Pancreas (tissue), 10 donors: ENCODE measurements around the gene BCLAF1. TPM values are rescaled to one million over a fixed set of nuclear protein-coding genes. Genes with fewer than 3 reads are reported as not detected.

ENCODE experiments used
- ATAC-seq, 4 donors: fragments of 200-7000 bp; cut with Tn5 transposase; one replicate each; pipeline versions ENCODE4 v1.8.0 to v1.9.1; 2020; ENCODE audit warnings: mild to moderate bottlenecking in 4 of 4, moderate library complexity in 4 of 4
- DNase-seq, 6 donors: peaks; one replicate each; pipeline ENCODE4 v3.0.0-alpha.2; 2020
- FAIRE-seq: peaks from 2 replicates; lab custom pipeline; 2012; peaks lifted over from hg19 to GRCh38; lab: Jason Lieb, UNC
- H3K27ac ChIP-seq, 4 donors: fragments of 200-600 bp; sonication (generic); 1 replicate in 3 of 4; 2 replicates in 1 of 4; pipeline versions ENCODE4 v1.5.0 to v1.8.0; 2020
- H3K27me3 ChIP-seq, 4 donors: fragments of 200-600 bp; one replicate each; pipeline ENCODE4 v1.8.0; 2021
- H3K36me3 ChIP-seq, 3 donors: fragments of 200-600 bp; sonication (generic) in 1 of 3; one replicate each; pipeline versions ENCODE4 v1.5.0 to v1.8.0; 2020 to 2021
- H3K4me1 ChIP-seq, 3 donors: fragments of 200-600 bp; one replicate each; pipeline ENCODE4 v1.8.0; 2021
- H3K4me3 ChIP-seq, 4 donors: fragments of 200-600 bp; sonication (generic) in 2 of 4; one replicate each; pipeline versions ENCODE4 v1.5.0 to v1.8.0; 2020 to 2021
- H3K9me3 ChIP-seq, 4 donors: fragments of 200-600 bp; one replicate each; pipeline ENCODE4 v1.8.0; 2021
- CTCF ChIP-seq, 4 donors: fragments of 200-600 bp; sonication (generic) in 3 of 4; IDR thresholded peaks; one replicate each; pipeline versions ENCODE4 v1.5.0 to v1.8.0; 2021; ENCODE audit warnings: antibody characterized with exemption in 4 of 4
- WGBS, 2 donors: extraction: QIAGEN DNeasy Blood & Tissue Kit; methylation state at CpG; one replicate each; pipeline ENCODE4 v1.1.7; 2013; 5-methylcytosine and 5-hydroxymethylcytosine counted together
- intact Hi-C, 3 donors: fragments of 100-400 bp; cut with DNase I; formaldehyde crosslinking; loops; one replicate each; pipeline versions ENCODE4 v1.11.1 to v1.14.2; 2022
- polyA plus RNA-seq, 2 donors: library from polyadenylated mRNA; stranded (reverse); fragments of 200-250 nt; gene quantifications; one replicate each; pipeline ENCODE4 v1.2.3, GENCODE V29; 2013
- total RNA-seq, 6 donors: library from RNA; stranded (reverse); fragmentation: NEBNext Ultra II Directional in 4 of 6; extraction: Animal tissue kit (Norgen Biotek cat#: 25700) in 4 of 6; gene quantifications; one replicate each; pipeline versions ENCODE4 v1.2.1 to v1.2.4, GENCODE V29; 2021 to 2023
- donor health status: healthy with polysubstance abuse.
- donor health status: DM: no; HTN: no; CAD: no; lungs with moderate emphysema.
- donor health status: DM: no; HTN: no; CAD: no.
- donor health status: control.
- donor health status: control.
- donor health status: Bipolar disorder and iron deficiency.
- donor health status: DM: yes; HTN: yes; CAD: no.
- donor health status: DM: no; HTN: no; CAD: no.
- donor health status: DM: no; HTN: no; CAD: no.
- donor health status: DM: yes; HTN: yes; CAD: no.

Gene BCLAF1
- total and polyA plus RNA-seq, 8 donors = 14.5 to 73.3 (median 43.5) TPM

- intact Hi-C loops = no loop called here
- no peak for DNase-seq
- 92 to 93% methylated on average over 8 of the region's 8 CpGs for WGBS, 2 donors
- FAIRE-seq = no peak
- H3K27me3 ChIP-seq = no peaks in the 10 kb centered on the region
- H3K9me3 ChIP-seq = no peaks in the 10 kb centered on the region
- no peak for TF ChIP-seq CTCF (IDR thresholded peaks at IDR 0.05)
- no peaks in the 10 kb centered on the region for H3K4me1 ChIP-seq
- no peak overlapping the region for H3K4me3 ChIP-seq
- no peak for ATAC-seq
- H3K27ac ChIP-seq = no peak overlapping the region
- H3K36me3 ChIP-seq = no peaks in the 10 kb centered on the region
Measured at GRCh38 chr6:136330634-136331033, 41.0 kb upstream of the BCLAF1 start.

GRCh38 chr6:136326038-136326553, 36.5 kb upstream of the BCLAF1 start:
- WGBS, 2 donors = 60 to 63% methylated on average over 8 of the region's 8 CpGs
- FAIRE-seq (no peak), ATAC-seq (peak in 2 of 4 donors; percentile 75 to 77), DNase-seq (no peak)
- Histone ChIP-seq H3K4me1 (no peaks in the 10 kb centered on the region), H3K27me3 (no peaks in the 10 kb centered on the region), H3K9me3 (no peaks in the 10 kb centered on the region), H3K36me3 (no peaks in the 10 kb centered on the region), H3K27ac (no peak overlapping the region), H3K4me3 (no peak overlapping the region)
- no peak for TF ChIP-seq CTCF (IDR thresholded peaks at IDR 0.05)
- intact Hi-C loops = no loop called here

GRCh38 chr6:136324686-136325380, 35.2 kb upstream of the BCLAF1 start:
- TF ChIP-seq CTCF (IDR thresholded peaks at IDR 0.05) = no peak
- Histone ChIP-seq H3K36me3 (no peaks in the 10 kb centered on the region), H3K4me1 (no peaks in the 10 kb centered on the region), H3K27me3 (no peaks in the 10 kb centered on the region), H3K4me3 (no peak overlapping the region), H3K9me3 (no peaks in the 10 kb centered on the region), H3K27ac (no peak overlapping the region)
- FAIRE-seq (no peak), DNase-seq (no peak), ATAC-seq (peak in 3 of 4 donors; percentile 47 to 72 (median 65))
- 68 to 72% methylated on average over 10 of the region's 10 CpGs for WGBS, 2 donors
- intact Hi-C loops = no loop called here

- H3K36me3 ChIP-seq = no peaks in the 10 kb centered on the region
- no peak for DNase-seq
- 68% methylated on average over 10 of the region's 10 CpGs for WGBS, 2 donors
- no peak for FAIRE-seq
- no peaks in the 10 kb centered on the region for H3K27me3 ChIP-seq
- no peak overlapping the region for H3K27ac ChIP-seq
- TF ChIP-seq CTCF (IDR thresholded peaks at IDR 0.05) = no peak
- intact Hi-C loops = no loop called here
- peak in 2 of 4 donors; percentile 37 to 43 for ATAC-seq
- H3K4me3 ChIP-seq = no peak overlapping the region
- no peaks in the 10 kb centered on the region for H3K9me3 ChIP-seq
- H3K4me1 ChIP-seq = no peaks in the 10 kb centered on the region
Measured at GRCh38 chr6:136323431-136324112, 33.9 kb upstream of the BCLAF1 start.
